22Rv1 (cell line): Measurements from ENCODE around the gene THBS4.

Experiments
- ZFX ChIP-seq: fragments of 450-650 bp; IDR thresholded peaks from 2 replicates; pipeline ENCODE4 v1.6.1; 2017; ENCODE audit warnings: antibody characterized with exemption, borderline replicate concordance
- TF ChIP-seq, protein P1 (sequence below): fragments of 450-650 bp; IDR thresholded peaks from 2 replicates; pipeline ENCODE4 v1.5.1; 2017; ENCODE audit warnings: mild to moderate bottlenecking

DNA sequence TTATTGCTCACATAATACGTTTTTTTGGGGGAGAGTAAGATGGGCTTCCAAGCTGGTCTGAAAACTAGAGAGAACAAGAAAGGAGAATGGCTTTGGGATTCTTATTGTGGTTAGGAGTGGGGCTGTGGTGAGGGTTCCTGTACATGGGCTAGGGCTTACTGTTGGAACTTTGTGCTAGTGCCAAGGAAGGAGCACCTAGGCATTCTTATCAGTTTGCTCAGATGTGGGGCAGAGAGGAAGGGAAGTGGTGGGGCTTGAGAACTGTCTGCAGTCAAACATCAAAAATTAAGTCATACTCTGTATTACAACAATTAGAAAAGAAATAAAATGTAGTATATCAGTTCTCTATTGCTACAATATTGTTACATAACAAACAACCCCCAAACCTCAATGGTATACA, 4.0 kb upstream of the THBS4 start:
- TF ChIP-seq, protein P1, sequence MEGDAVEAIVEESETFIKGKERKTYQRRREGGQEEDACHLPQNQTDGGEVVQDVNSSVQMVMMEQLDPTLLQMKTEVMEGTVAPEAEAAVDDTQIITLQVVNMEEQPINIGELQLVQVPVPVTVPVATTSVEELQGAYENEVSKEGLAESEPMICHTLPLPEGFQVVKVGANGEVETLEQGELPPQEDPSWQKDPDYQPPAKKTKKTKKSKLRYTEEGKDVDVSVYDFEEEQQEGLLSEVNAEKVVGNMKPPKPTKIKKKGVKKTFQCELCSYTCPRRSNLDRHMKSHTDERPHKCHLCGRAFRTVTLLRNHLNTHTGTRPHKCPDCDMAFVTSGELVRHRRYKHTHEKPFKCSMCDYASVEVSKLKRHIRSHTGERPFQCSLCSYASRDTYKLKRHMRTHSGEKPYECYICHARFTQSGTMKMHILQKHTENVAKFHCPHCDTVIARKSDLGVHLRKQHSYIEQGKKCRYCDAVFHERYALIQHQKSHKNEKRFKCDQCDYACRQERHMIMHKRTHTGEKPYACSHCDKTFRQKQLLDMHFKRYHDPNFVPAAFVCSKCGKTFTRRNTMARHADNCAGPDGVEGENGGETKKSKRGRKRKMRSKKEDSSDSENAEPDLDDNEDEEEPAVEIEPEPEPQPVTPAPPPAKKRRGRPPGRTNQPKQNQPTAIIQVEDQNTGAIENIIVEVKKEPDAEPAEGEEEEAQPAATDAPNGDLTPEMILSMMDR, result no peak
- no peak for TF ChIP-seq ZFX
